Measurements from ENCODE around the gene RALGAPA2.

The RALGAPA2 gene

GRCh38 chr20:20530428-20531151, 181.9 kb downstream of the RALGAPA2 start (continued):
- no peak for TF ChIP-seq GLIS3 (CRISPR knock-in tag; IDR thresholded peaks at IDR 0.05)

GRCh38 chr20:20529597-20529996, 182.8 kb downstream of the RALGAPA2 start:
- TF ChIP-seq ZC3H10 (CRISPR knock-in tag; IDR thresholded peaks at IDR 0.05) (no peak), RARB (CRISPR knock-in tag; IDR thresholded peaks at IDR 0.05) (no peak), TOX (CRISPR knock-in tag; IDR thresholded peaks at IDR 0.05; ENCODE audit: borderline replicate concordance) (no peak), ESRRG (CRISPR knock-in tag; IDR thresholded peaks at IDR 0.05) (no peak), TSHZ2 (CRISPR knock-in tag; IDR thresholded peaks at IDR 0.05) (no peak), TCF4 (CRISPR knock-in tag; IDR thresholded peaks at IDR 0.05; ENCODE audit: borderline replicate concordance) (no peak), PATZ1 (CRISPR knock-in tag; IDR thresholded peaks at IDR 0.05; ENCODE audit: borderline replicate concordance) (no peak), ZFP3 (CRISPR knock-in tag; IDR thresholded peaks at IDR 0.05) (no peak), CREB5 (CRISPR knock-in tag; IDR thresholded peaks at IDR 0.05; ENCODE audit: low read depth) (no peak), POU6F1 (CRISPR knock-in tag; IDR thresholded peaks at IDR 0.05; ENCODE audit: borderline replicate concordance, low read depth) (no peak), CSRNP3 (CRISPR knock-in tag; IDR thresholded peaks at IDR 0.05) (no peak), OSR1 (CRISPR knock-in tag; IDR thresholded peaks at IDR 0.05) (no peak), ZNF70 (CRISPR knock-in tag; IDR thresholded peaks at IDR 0.05) (no peak)
- no peak for ATAC-seq

- no peak for ATAC-seq
- TF ChIP-seq ARNTL (CRISPR knock-in tag; IDR thresholded peaks at IDR 0.05; ENCODE audit: borderline replicate concordance, low read depth) = no peak
- no peak for TF ChIP-seq ISL1 (CRISPR knock-in tag; IDR thresholded peaks at IDR 0.05)
- TF ChIP-seq CSRNP3 (CRISPR knock-in tag; IDR thresholded peaks at IDR 0.05) = no peak
- no peak for TF ChIP-seq POU6F1 (CRISPR knock-in tag; IDR thresholded peaks at IDR 0.05; ENCODE audit: borderline replicate concordance, low read depth)
- no peak for TF ChIP-seq TCF4 (CRISPR knock-in tag; IDR thresholded peaks at IDR 0.05; ENCODE audit: borderline replicate concordance)
- TF ChIP-seq CREB5 (CRISPR knock-in tag; IDR thresholded peaks at IDR 0.05; ENCODE audit: low read depth) = no peak
Measured at GRCh38 chr20:20528861-20529260, 183.6 kb downstream of the RALGAPA2 start.
